Lower leg skin (tissue), 4 donors: ENCODE measurements around the gene RNF19B. TPM values are rescaled to one million over a fixed set of nuclear protein-coding genes. Genes with fewer than 3 reads are reported as not detected.
A peak's percentile ranks its signal among the peaks of the same experiment; 100 is the strongest.

Experiments used
- DNase-seq, 2 donors: peaks; one replicate each; pipeline ENCODE4 v3.0.0-alpha.2; 2019; ENCODE audit warnings: low spot score in 2 of 2
- H3K4me3 ChIP-seq: fragments of 200-600 bp; sonication (generic); 2 replicates; pipeline ENCODE4 v1.5.1; 2017; ENCODE audit warnings: mild to moderate bottlenecking, low read depth; ENCODE audit not compliant: poor library complexity, severe bottlenecking
- CTCF ChIP-seq, 3 donors: fragments of 450-650 bp; IDR thresholded peaks; one replicate each; pipeline ENCODE4 v1.5.1; 2016; ENCODE audit warnings: antibody characterized with exemption in 3 of 3, mild to moderate bottlenecking in 3 of 3, moderate library complexity in 2 of 3
- POLR2A ChIP-seq, 2 donors: fragments of 450-650 bp; IDR thresholded peaks; one replicate each; pipeline ENCODE4 v1.6.1; 2016 to 2017; ENCODE audit warnings: antibody characterized with exemption in 2 of 2, mild to moderate bottlenecking in 1 of 2, moderate library complexity in 1 of 2
- WGBS, 2 donors: methylation state at CpG; one replicate each; pipeline ENCODE4 v1.1.5; 2018; 5-methylcytosine and 5-hydroxymethylcytosine counted together
- intact Hi-C: fragments of 100-400 bp; cut with DNase I; formaldehyde crosslinking; loops from one replicate; pipeline ENCODE4 v1.15.0; 2023; ENCODE audit warnings: low total_unique reads
- total RNA-seq, 4 donors: library from RNA; depleted of rRNA; stranded (reverse); fragments of >200 nt; gene quantifications; one replicate each; pipeline ENCODE4 v1.1.0, GENCODE V29; 2016

Gene RNF19B
- total RNA-seq, 4 donors from 2014 or later, result 29.5 to 42.6 (median 37.5) TPM

GRCh38 chr1:33008051-33008914 lies 43.7 kb upstream of the RNF19B start:
- intact Hi-C loops, result no loop called here
- H3K4me3 ChIP-seq, result no peak overlapping the region
- 70 to 77% methylated on average over 13 of the region's 13 CpGs for WGBS, 2 donors
- TF ChIP-seq CTCF (IDR thresholded peaks at IDR 0.05) (no peak), POLR2A (IDR thresholded peaks at IDR 0.05) (no peak)
- DNase-seq, result no peak

DNA sequence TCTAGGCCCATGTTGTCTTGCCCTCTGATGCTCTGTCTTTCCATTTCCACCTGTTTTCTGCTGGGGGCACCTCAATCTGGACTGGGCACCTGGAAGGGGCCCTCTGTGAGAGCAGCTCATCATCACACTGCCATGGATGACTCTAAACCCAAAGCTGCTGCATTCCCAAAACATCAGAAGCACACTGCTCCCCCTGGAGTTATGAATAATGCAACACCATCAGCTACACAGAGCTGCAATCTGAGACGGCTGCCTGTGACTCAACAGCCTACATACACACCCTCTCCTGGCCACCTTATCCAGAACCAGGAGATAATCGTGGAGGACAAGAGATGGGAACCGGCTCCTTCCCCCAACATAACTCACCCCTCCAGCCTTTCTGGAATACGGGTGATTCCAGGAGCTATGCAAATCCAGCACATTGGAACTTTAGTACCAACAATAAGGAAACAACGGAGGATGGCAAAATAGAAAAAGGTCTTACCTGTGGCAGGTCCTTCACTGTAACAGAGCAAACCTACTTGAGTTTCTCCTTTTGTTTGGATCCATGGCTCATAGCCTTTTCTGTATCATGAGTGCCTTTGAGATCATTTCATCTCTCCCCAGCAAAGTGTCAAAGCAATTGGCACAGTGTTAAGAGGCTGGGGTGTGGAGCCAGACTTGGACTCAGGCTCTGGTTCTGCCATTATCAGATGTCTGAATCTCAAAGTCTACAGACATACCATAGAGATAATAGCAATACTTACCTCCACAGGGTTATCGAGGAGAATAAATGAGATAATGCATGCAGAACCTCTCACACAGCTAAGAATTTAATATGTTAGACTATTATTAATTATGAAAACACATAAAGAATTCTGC lies 42.8 kb upstream of the RNF19B start:
- peak in 1 of 2 donors; percentile 63 for DNase-seq
- H3K4me3 ChIP-seq, result no peak overlapping the region
- WGBS, 2 donors, result 30 to 37% methylated on average over 6 of the region's 6 CpGs
- intact Hi-C loops, result no loop called here
- TF ChIP-seq POLR2A (IDR thresholded peaks at IDR 0.05) (no peak), CTCF (IDR thresholded peaks at IDR 0.05) (no peak)

- intact Hi-C loops, result no loop called here
- no peak for DNase-seq
- no peak for TF ChIP-seq CTCF (IDR thresholded peaks at IDR 0.05)
- no peak for TF ChIP-seq POLR2A (IDR thresholded peaks at IDR 0.05)
- H3K4me3 ChIP-seq, result no peak overlapping the region
- 63 to 66% methylated on average over 9 of the region's 9 CpGs for WGBS, 2 donors
Observed at GRCh38 chr1:33005838-33006421, 41.3 kb upstream of the RNF19B start.

DNA sequence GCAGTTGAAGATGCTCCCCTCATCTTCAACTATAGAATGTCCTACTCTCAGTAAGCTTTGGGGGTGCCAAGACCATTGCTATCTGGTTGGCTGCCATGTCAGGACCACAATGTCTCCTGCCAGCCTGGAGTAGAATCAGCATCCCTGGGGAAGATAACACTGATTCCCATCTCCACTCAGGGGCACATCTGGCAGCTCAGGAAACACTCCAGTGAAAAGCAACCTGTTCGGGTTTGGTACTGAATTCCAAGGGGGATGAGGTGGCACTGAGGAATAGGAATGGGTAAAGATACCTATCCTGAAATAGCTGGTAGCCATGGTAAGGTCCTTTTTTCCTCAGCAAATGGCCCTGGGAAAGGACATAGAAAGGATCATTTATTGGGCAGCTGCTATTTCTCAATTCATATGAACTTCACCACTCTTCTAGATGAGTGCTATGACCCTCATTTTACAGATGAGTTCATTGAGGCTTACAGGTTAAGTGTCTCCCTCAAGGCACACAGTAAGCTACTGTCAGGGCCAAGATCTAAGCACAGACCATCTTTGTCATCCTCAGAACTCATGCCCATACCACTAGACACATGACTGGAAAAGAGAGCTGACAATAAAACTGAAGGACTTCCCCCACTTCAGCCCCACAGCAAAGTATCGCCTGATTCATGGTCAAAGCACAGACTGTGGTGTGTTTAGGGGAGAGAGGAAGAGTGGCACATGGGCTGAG lies 40.7 kb upstream of the RNF19B start:
- intact Hi-C loops, result no loop called here

More for the DNA sequence above, 40.7 kb upstream of the RNF19B start:
- no peak overlapping the region for H3K4me3 ChIP-seq
- no peak for TF ChIP-seq CTCF (IDR thresholded peaks at IDR 0.05)
- no peak for DNase-seq
- WGBS, 2 donors, result 71 to 91% methylated on average over 2 of the region's 2 CpGs
